HG03108 (cell line): ENCODE results near the gene PRSS21.

Source experiments
- ATAC-seq: cut with Tn5 transposase; IDR thresholded peaks from one replicate; pipeline ENCODE4 v1.9.1; 2021; ENCODE audit warnings: moderate library complexity; ENCODE audit not compliant: unreplicated experiment

The PRSS21 gene

DNA sequence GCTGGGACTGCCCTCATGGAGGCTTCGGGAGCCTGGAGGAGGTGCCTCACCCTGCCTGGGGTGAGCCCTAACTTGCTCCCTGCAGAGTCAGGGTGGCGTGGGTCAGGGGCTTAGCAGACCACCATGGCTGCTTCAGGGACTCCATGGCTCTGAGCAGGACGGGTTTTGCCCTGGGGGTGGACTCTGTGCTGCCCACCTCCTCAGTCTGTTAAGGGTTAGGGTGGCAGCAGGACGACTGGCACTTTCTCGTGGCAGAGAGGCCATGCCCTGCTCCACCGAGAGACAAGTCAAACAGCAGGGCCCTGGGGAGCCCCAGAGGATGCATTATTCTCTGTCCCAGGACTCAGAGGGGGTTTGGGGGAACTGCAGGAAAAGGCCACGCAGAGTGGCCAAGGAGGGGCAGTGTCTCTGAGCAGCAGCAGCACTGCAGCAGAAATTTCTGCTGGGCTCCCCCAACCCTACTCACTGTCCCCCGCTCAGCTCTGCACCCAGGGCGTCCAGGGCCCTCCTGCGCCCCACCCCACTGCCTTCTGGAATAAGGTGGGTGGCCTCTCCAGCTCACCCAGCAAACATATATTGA, 42.7 kb downstream of the PRSS21 start:
- ATAC-seq, result no peak

DNA sequence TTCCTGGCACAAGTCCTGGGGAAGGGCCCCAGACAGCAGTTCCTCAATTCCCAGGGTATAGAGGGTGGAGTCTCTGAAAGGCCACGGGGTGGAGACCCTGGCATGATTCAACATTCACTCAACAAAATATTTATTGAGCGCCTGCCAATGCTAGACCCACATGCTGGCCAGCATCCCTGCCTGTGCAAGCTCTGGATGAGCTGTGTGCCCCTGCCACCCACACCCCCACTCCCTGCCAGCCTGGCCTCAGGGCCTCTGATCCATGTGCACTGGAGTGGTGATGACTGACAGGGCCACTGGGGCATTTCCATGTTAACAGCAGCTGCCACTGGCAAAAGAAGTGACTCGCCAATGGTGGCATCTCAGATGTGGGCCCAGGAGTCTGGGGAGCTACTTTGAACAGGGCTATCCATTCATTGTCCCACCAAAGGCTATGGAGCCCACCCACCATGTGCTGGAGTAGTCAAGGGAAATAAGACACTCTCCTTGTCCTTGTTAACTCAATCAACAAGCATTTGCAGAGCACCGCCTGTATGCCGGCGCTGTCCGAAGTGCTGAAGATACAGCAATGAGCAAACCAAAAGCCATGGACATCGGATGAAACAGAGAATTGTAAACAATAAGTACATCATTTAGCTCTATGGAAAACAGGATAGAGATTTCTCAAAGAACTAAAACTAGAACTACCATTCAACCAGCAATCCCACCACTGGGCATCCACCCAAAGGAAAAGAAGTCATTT, 44.0 kb downstream of the PRSS21 start:
- ATAC-seq, result no peak

DNA sequence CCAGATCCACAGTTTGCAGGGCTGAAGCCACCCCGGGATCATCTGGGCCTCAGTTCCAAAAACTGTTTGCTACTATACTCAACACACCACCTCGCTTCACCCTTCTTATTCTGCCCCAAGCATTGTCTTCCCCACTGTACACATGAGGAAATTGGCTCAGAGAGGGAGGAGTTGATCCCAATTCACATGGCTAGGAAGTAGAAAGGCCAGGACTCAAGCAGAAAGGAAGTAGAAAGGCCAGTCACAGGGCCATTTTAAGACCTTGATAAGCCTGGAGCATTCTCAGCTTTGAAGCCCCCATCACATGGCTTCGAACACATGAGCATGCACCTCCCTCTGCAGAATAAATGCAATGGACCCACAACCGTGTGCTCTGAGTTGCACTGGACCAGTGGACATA, 48.6 kb downstream of the PRSS21 start:
- no peak for ATAC-seq

DNA sequence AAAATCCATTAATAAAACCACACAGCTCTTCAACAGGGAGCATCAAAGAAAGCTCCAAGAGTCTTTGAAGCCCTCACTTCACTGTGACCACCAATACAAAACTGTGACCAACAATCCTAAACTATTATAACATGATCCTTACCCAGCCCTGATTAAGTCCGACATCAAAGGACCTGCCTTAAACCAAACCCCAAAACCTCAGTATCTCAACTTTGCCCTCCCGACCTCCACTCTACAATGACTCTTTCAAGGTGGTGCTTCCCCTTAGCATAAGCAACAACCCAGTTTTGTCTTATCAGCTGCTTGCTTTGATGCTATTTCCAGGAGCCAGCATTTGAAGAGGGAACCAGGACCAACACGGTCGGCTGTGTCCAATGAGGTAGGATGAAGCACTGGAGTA, 49.4 kb downstream of the PRSS21 start:
- no peak for ATAC-seq

DNA sequence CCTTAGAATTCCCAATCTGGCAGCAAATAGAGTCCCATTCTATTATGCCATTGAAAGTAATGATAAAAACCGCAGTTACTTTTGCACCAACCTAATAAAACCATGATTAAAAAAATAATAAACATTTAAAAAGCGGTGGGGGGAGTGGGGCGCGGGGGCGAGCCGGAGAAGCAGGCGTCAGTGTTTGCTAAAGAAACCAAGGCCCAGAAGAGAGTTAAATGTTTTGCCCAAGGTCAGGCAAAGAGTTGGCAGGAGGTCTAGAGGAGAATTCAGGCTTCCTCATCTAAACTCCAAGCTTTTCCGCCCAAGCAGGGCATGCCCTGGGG, 50.6 kb downstream of the PRSS21 start:
- ATAC-seq, result no peak

DNA sequence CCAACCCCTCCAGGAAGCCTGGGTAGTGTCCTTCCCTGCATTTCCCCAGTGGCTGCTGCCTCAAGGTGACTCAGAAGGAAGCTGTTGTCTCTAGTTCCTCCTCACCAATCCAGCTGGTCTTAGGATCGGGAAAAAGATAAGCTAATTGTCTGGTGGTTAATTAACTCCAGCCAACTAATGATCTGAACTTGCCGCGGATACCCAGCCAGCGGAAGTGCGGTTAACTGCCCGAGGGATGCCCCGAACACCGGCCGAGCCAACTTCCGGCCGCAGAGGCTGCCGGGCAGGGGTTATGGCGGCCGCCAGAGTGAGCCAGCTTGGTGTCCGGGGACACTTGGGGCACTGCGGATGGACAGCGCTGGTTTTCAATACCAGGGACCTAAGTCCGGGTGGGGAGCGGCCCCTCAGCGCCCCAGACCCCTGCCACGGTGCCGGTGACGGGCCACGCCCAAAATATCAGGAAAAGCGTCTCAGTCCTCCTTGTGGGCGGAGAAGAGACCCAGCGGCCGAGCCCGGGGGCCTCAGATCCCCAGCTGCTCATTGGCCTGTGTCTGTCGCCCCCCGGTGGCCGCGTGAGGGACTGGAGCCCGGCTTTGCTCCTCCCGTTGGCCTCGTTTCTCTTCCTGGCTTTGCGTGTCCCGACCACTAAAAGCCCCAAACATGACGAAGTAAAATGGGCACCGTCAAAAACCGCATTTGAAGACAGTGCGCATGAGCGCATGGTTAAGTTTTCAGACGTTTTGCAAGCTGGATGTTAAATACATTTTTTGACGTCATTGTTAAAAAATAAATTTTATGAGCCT, 51.2 kb downstream of the PRSS21 start:
- peak; percentile 88 for ATAC-seq
